Colonic mucosa (tissue), 4 donors: ENCODE results near the gene COMMD1. TPM values are rescaled to one million over a fixed set of nuclear protein-coding genes. Genes with fewer than 3 reads are reported as not detected.

Experiments
- DNase-seq: peaks from one replicate; pipeline ENCODE4 v3.0.0-alpha.2; 2020
- H3K27ac ChIP-seq: fragments of 200-600 bp; one replicate; pipeline ENCODE4 v1.8.0; 2021
- H3K27me3 ChIP-seq: fragments of 200-600 bp; one replicate; pipeline ENCODE4 v1.8.0; 2021
- H3K36me3 ChIP-seq: fragments of 200-600 bp; one replicate; pipeline ENCODE4 v1.8.0; 2021
- H3K4me1 ChIP-seq: fragments of 200-600 bp; one replicate; pipeline ENCODE4 v1.8.0; 2021; ENCODE audit warnings: mild to moderate bottlenecking
- H3K4me3 ChIP-seq: fragments of 200-600 bp; one replicate; pipeline ENCODE4 v1.8.0; 2021
- H3K9ac ChIP-seq, 2 donors: one replicate each; pipeline ENCODE4 v1.7.0; 2013; ENCODE audit warnings: control low read depth in 2 of 2, low read depth in 2 of 2, low read length in 2 of 2
- H3K9me3 ChIP-seq: fragments of 200-600 bp; one replicate; pipeline ENCODE4 v1.8.0; 2021
- intact Hi-C: fragments of 100-400 bp; cut with DNase I; formaldehyde crosslinking; loops from one replicate; pipeline ENCODE4 v1.14.1; 2022
- total RNA-seq, 2 donors: library from RNA; stranded (reverse); fragmentation: NEBNext Ultra II Directional in 1 of 2; extraction: Animal tissue kit (Norgen Biotek cat#: 25700) in 1 of 2; gene quantifications; one replicate each; pipeline ENCODE4 v1.2.1, GENCODE V29; 2021
- TF ChIP-seq, protein P1 (sequence below): fragments of 200-600 bp; IDR thresholded peaks from one replicate; pipeline ENCODE4 v1.8.0; 2022; ENCODE audit warnings: antibody characterized with exemption, mild to moderate bottlenecking
- donor health status: healthy.
- donor health status: DM: no; HTN: no; CAD: no.
- donor health status: DM: no; HTN: no; CAD: no.

The COMMD1 gene
- total RNA-seq, 2 donors from 2014 or later, result 22.2 to 24.4 TPM

DNA sequence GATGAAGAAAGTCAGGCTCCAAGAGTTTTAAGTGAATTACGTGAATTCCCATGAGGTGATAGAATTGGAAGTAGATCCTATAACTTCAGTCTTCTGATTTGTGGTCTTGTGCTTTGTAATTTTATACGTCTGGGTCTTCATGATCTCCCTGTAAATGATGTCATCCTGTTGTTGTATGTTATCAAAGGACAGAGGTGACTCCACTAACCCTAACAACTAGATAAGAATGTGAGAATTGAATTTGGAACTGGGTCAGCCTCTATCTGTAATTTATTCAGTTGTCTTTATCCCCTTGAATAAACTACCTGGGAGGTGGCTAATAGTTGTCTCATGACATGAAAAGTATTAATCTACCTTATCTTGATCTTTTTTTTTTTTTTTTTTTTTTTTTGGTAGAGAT, 204.1 kb downstream of the COMMD1 start:
- Histone ChIP-seq H3K9ac (no peak overlapping the region), H3K36me3 (no peaks in the 10 kb centered on the region), H3K4me1 (no peaks in the 10 kb centered on the region), H3K27ac (no peak overlapping the region), H3K4me3 (no peak overlapping the region), H3K27me3 (no peaks in the 10 kb centered on the region), H3K9me3 (no peaks in the 10 kb centered on the region)
- no peak for DNase-seq
- intact Hi-C loops, result no loop called here
- TF ChIP-seq, protein P1, sequence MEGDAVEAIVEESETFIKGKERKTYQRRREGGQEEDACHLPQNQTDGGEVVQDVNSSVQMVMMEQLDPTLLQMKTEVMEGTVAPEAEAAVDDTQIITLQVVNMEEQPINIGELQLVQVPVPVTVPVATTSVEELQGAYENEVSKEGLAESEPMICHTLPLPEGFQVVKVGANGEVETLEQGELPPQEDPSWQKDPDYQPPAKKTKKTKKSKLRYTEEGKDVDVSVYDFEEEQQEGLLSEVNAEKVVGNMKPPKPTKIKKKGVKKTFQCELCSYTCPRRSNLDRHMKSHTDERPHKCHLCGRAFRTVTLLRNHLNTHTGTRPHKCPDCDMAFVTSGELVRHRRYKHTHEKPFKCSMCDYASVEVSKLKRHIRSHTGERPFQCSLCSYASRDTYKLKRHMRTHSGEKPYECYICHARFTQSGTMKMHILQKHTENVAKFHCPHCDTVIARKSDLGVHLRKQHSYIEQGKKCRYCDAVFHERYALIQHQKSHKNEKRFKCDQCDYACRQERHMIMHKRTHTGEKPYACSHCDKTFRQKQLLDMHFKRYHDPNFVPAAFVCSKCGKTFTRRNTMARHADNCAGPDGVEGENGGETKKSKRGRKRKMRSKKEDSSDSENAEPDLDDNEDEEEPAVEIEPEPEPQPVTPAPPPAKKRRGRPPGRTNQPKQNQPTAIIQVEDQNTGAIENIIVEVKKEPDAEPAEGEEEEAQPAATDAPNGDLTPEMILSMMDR, result no peak

DNA sequence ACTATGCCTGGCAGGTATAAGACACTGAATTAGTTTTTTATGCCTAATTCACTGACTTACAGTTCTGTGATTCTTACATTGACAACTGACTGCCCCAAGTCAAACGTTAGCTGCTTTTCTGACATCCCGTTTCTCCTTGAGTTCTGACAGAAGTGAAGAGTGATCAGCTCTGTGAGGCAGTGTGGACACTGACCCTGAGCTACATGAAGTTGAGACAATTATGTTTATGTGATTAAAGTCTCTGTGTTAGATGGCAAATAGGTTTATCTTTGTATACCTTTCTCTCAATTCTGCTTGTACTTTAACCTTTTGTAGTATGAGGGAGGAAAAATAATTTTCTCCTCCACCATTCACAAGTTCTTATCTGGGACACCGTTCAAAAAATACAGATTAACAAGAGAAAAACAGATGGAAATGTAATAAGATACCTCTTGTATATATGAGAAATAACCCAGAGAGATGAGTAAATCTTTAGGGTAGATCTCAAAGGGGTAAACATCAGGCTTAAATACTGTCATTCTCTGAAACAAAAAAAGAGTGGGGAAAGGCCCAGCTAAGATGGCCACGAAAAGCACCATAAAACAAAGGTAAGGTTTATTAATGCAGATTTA, 205.0 kb downstream of the COMMD1 start:
- intact Hi-C loops, result no loop called here
- Histone ChIP-seq H3K4me3 (no peak overlapping the region), H3K9ac (no peak overlapping the region), H3K27ac (no peak overlapping the region), H3K36me3 (no peaks in the 10 kb centered on the region), H3K9me3 (no peaks in the 10 kb centered on the region), H3K27me3 (no peaks in the 10 kb centered on the region), H3K4me1 (no peaks in the 10 kb centered on the region)
- TF ChIP-seq, protein P1, result no peak
- no peak for DNase-seq

DNA sequence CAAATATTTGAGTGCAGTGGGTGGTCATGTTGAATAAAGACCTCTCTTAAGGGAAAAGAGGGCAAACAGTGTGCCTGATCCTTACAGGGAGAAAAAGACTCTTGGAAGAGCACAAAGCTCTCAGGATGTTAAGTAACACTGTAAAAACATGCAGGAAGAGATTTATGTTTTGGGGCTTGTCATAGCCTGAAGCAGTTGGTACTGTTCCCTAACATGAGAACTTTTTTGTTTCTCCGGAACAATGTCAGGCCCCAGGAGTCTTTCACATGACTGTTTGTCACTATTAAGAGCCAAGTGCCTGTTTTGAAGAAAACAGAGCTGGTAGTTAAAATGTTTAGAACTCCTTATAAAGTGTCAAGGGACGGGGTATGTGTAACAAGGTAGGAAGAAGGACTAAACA, 206.7 kb downstream of the COMMD1 start:
- no peaks in the 10 kb centered on the region for H3K9me3 ChIP-seq
- TF ChIP-seq, protein P1, result no peak
- intact Hi-C loops, result no loop called here
- no peak overlapping the region for H3K27ac ChIP-seq
- H3K4me1 ChIP-seq, result no peaks in the 10 kb centered on the region
- no peaks in the 10 kb centered on the region for H3K36me3 ChIP-seq
- no peak overlapping the region for H3K4me3 ChIP-seq
- H3K27me3 ChIP-seq, result no peaks in the 10 kb centered on the region
- no peak overlapping the region for H3K9ac ChIP-seq
- no peak for DNase-seq

DNA sequence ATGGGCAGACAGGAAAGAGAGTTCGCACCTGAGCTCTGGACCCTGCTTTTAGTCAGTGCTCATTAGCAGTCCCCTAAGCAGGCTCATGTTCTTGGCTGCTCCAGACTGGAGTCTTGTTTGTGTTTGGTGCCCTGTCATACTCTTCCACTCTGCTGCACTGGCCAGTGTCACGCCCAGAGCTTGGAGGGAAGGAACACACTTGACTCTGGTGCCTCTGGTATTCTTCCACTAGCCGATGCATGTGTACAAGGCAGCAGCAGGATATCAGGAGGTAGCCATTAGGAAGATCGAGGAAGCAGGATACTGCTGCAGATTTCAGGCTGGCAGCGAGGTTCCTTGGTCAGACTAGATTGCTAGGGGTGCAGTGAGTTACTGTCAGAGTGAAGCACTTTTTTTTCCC, 209.1 kb downstream of the COMMD1 start:
- intact Hi-C loops, result no loop called here
- no peak overlapping the region for H3K27ac ChIP-seq
- H3K36me3 ChIP-seq, result no peaks in the 10 kb centered on the region
- no peaks in the 10 kb centered on the region for H3K4me1 ChIP-seq
- no peak overlapping the region for H3K9ac ChIP-seq
- H3K9me3 ChIP-seq, result no peaks in the 10 kb centered on the region
- TF ChIP-seq, protein P1, result no peak
- DNase-seq, result no peak
- no peak overlapping the region for H3K4me3 ChIP-seq
- H3K27me3 ChIP-seq, result no peaks in the 10 kb centered on the region

DNA sequence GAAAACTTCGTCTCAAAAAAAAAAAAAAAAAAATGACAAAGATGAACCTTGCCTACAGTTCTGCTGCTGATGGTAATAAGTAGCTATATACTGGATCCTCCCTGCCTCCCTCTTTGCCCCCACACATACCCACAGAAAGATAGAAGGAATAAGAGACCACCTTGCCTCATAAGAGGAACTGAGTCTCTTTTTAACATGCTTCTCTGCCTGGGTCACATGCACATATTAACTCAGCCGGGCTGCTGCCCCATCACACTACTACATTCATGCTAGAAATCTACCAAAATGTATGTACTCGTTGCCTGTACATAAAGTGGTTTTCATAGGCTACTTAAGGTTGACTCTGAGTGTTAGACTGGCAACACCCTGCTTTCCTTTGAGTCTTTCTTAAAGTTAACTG, 211.5 kb downstream of the COMMD1 start:
- Histone ChIP-seq H3K27ac (no peak overlapping the region), H3K27me3 (no peaks in the 10 kb centered on the region), H3K9me3 (no peaks in the 10 kb centered on the region), H3K36me3 (no peaks in the 10 kb centered on the region), H3K4me1 (no peaks in the 10 kb centered on the region), H3K4me3 (no peak overlapping the region), H3K9ac (no peak overlapping the region)
- no peak for DNase-seq
- intact Hi-C loops, result no loop called here
- TF ChIP-seq, protein P1, result no peak
